WTC11 (cell line): Measurements from ENCODE around the gene CST8. TPM values are rescaled to one million over a fixed set of nuclear protein-coding genes. Genes with fewer than 3 reads are reported as not detected.

Source experiments
- ATAC-seq: fragments of 200-7000 bp; cut with Tn5 transposase; 2 replicates; pipeline ENCODE4 v1.10.0; 2021; ENCODE audit warnings: mild to moderate bottlenecking, moderate library complexity
- CTCF ChIA-PET: fragments of 300-600 bp; sonication (Branson Sonifier 250); formaldehyde crosslinking; loops from one replicate; lab custom pipeline; 2021; ENCODE audit warnings: antibody characterized with exemption; lab: Charles Lee
- POLR2A ChIA-PET: fragments of 350-600 bp; sonication (Branson Sonifier 250); formaldehyde crosslinking; loops from one replicate; lab custom pipeline; 2021; ENCODE audit warnings: antibody characterized with exemption; lab: Charles Lee
- DNase-seq: peaks from one replicate; pipeline ENCODE4 v3.0.0; 2021; ENCODE audit warnings: low spot score
- H3K27ac Mint-ChIP-seq: 2 replicates; pipeline ENCODE4 v1.8.0; 2021; ENCODE audit warnings: mixed read lengths
- H3K27me3 Mint-ChIP-seq: 2 replicates; pipeline ENCODE4 v1.8.0; 2021; ENCODE audit warnings: low read depth, mild to moderate bottlenecking, moderate library complexity, mixed read lengths
- H3K36me3 Mint-ChIP-seq: 2 replicates; pipeline ENCODE4 v1.8.0; 2021; ENCODE audit warnings: mixed read lengths
- H3K4me1 Mint-ChIP-seq: 2 replicates; pipeline ENCODE4 v1.8.0; 2022; ENCODE audit warnings: mixed read lengths
- H3K4me3 Mint-ChIP-seq: 2 replicates; pipeline ENCODE4 v1.8.0; 2021; ENCODE audit warnings: mild to moderate bottlenecking, moderate library complexity, mixed read lengths
- H3K9me3 Mint-ChIP-seq: 2 replicates; pipeline ENCODE4 v1.8.0; 2021; ENCODE audit warnings: mixed read lengths
- ATF2 ChIP-seq: sonication (generic); formaldehyde crosslinking; IDR thresholded peaks from 2 replicates; pipeline ENCODE4 v1.8.1; 2022; ENCODE audit warnings: low read depth, missing genetic modification reagents, borderline replicate concordance
- ATF6 ChIP-seq: sonication (generic); formaldehyde crosslinking; IDR thresholded peaks from 2 replicates; pipeline ENCODE4 v1.8.1; 2023; ENCODE audit warnings: mild to moderate bottlenecking, missing genetic modification reagents
- E2F4 ChIP-seq: sonication (generic); formaldehyde crosslinking; IDR thresholded peaks from 2 replicates; pipeline ENCODE4 v1.8.1; 2022; ENCODE audit warnings: low read depth, mild to moderate bottlenecking, moderate library complexity, missing genetic modification reagents, borderline replicate concordance
- GABPB1 ChIP-seq: sonication (generic); formaldehyde crosslinking; IDR thresholded peaks from 2 replicates; pipeline ENCODE4 v1.8.1; 2023; ENCODE audit warnings: mild to moderate bottlenecking, missing genetic modification reagents
- GTF2I ChIP-seq: fragments of 250-450 bp; sonication (Bioruptor Pico); conservative IDR thresholded peaks from 2 replicates; pipeline ENCODE4 v1.4.0; 2021; ENCODE audit warnings: mild to moderate bottlenecking
- JUN ChIP-seq: sonication (generic); formaldehyde crosslinking; IDR thresholded peaks from 2 replicates; pipeline ENCODE4 v1.8.0; 2023; ENCODE audit warnings: mild to moderate bottlenecking, missing genetic modification reagents
- PRDM15 ChIP-seq: sonication (generic); formaldehyde crosslinking; IDR thresholded peaks from 2 replicates; pipeline ENCODE4 v1.8.0; 2022; ENCODE audit warnings: missing genetic modification reagents
- PRRX2 ChIP-seq: fragments of 250-450 bp; sonication (Bioruptor Pico); IDR thresholded peaks from 2 replicates; pipeline ENCODE4 v1.8.0; 2021; ENCODE audit warnings: mild to moderate bottlenecking
- SP1 ChIP-seq: sonication (generic); formaldehyde crosslinking; conservative IDR thresholded peaks from 2 replicates; pipeline ENCODE4 v1.8.1; 2022; ENCODE audit warnings: missing genetic modification reagents
- TCF7 ChIP-seq: sonication (generic); formaldehyde crosslinking; IDR thresholded peaks from 2 replicates; pipeline ENCODE4 v1.8.0; 2022; ENCODE audit warnings: mild to moderate bottlenecking, low read depth, missing genetic modification reagents, moderate library complexity
- USF1 ChIP-seq: sonication (generic); formaldehyde crosslinking; IDR thresholded peaks from 2 replicates; pipeline ENCODE4 v1.8.0; 2022; ENCODE audit warnings: mild to moderate bottlenecking, missing genetic modification reagents
- ZNF121 ChIP-seq: sonication (generic); formaldehyde crosslinking; IDR thresholded peaks from 2 replicates; pipeline ENCODE4 v1.8.0; 2023; ENCODE audit warnings: missing genetic modification reagents
- ZNF232 ChIP-seq: sonication (generic); formaldehyde crosslinking; IDR thresholded peaks from 2 replicates; pipeline ENCODE4 v1.8.0; 2022; ENCODE audit warnings: mild to moderate bottlenecking, missing genetic modification reagents
- ZNF317 ChIP-seq: sonication (generic); formaldehyde crosslinking; IDR thresholded peaks from 2 replicates; pipeline ENCODE4 v1.8.1; 2023; ENCODE audit warnings: low read depth, mild to moderate bottlenecking, moderate library complexity, missing genetic modification reagents, borderline replicate concordance
- ZNF416 ChIP-seq: fragments of 250-450 bp; sonication (Bioruptor Pico); IDR thresholded peaks from 2 replicates; pipeline ENCODE4 v1.9.0; 2021; ENCODE audit warnings: mild to moderate bottlenecking, inconsistent platforms
- ZNF512 ChIP-seq: sonication (generic); formaldehyde crosslinking; IDR thresholded peaks from 2 replicates; pipeline ENCODE4 v1.8.1; 2022; ENCODE audit warnings: missing genetic modification reagents, borderline replicate concordance
- ZNF532 ChIP-seq: fragments of 250-450 bp; sonication (Bioruptor Pico); IDR thresholded peaks from 2 replicates; pipeline ENCODE4 v1.9.0; 2021; ENCODE audit warnings: mild to moderate bottlenecking, borderline replicate concordance
- total RNA-seq: library from RNA; stranded (reverse); gene quantifications from 3 replicates; pipeline ENCODE4 v1.2.3, GENCODE V29; 2021

The CST8 gene
- total RNA-seq, 1 experiment from 2014 or later, result not detected

GRCh38 chr20:23455639-23456038, 35.3 kb upstream of the CST8 start:
- no peak for ATAC-seq
- TF ChIP-seq ATF2 (CRISPR knock-in tag) (no peak), JUN (CRISPR knock-in tag) (no peak), ZNF512 (CRISPR knock-in tag) (no peak), ATF6 (CRISPR knock-in tag) (no peak), ZNF232 (CRISPR knock-in tag) (no peak), GABPB1 (CRISPR knock-in tag) (no peak), PRRX2 (CRISPR knock-in tag) (no peak), TCF7 (CRISPR knock-in tag) (no peak), ZNF532 (CRISPR knock-in tag) (no peak)
- TF ChIP-seq, all 79 proteins: peak for 0
- Mint-ChIP-seq H3K4me3 (no peak overlapping the region), H3K36me3 (peaks cover 5% of the 10 kb centered on the region; the same call in 1 of the 2 replicates), H3K27me3 (peaks cover 11% of the 10 kb centered on the region), H3K9me3 (peaks cover 22% of the 10 kb centered on the region), H3K27ac (no peak overlapping the region), H3K4me1 (peaks cover 17% of the 10 kb centered on the region)
- POLR2A ChIA-PET, result no interaction called here
- CTCF ChIA-PET, result no interaction called here
- DNase-seq, result no peak

- DNase-seq, result no peak
- no peak overlapping the region for H3K27ac Mint-ChIP-seq
- peaks cover 5% of the 10 kb centered on the region; the same call in 1 of the 2 replicates for H3K36me3 Mint-ChIP-seq
- H3K4me3 Mint-ChIP-seq, result no peak overlapping the region
- peak; percentile 30; the same call in 1 of the 2 replicates for ATAC-seq
- peaks cover 22% of the 10 kb centered on the region for H3K9me3 Mint-ChIP-seq
- ChIA-PET POLR2A (no interaction called here), CTCF (no interaction called here)
- H3K27me3 Mint-ChIP-seq, result peaks cover 8% of the 10 kb centered on the region
- H3K4me1 Mint-ChIP-seq, result peaks cover 21% of the 10 kb centered on the region
- TF ChIP-seq JUN (CRISPR knock-in tag) (no peak), E2F4 (no peak), ATF2 (CRISPR knock-in tag) (no peak), PRDM15 (CRISPR knock-in tag) (no peak), ZNF317 (CRISPR knock-in tag) (no peak), ZNF121 (CRISPR knock-in tag) (no peak), ZNF416 (CRISPR knock-in tag) (no peak), GTF2I (CRISPR knock-in tag) (no peak), USF1 (CRISPR knock-in tag) (no peak), SP1 (CRISPR knock-in tag) (no peak)
These were observed 34.5 kb upstream of the CST8 start for GRCh38 chr20:23456409-23456808.
